Stomach (tissue), 9 donors: ENCODE measurements around the gene FAM107B. TPM values are rescaled to one million over a fixed set of nuclear protein-coding genes. Genes with fewer than 3 reads are reported as not detected.
A peak's percentile ranks its signal among the peaks of the same experiment; 100 is the strongest.

Source experiments
- DNase-seq, 2 donors: peaks; one replicate each; pipeline versions ENCODE4 v3.0.0 to v3.0.0-alpha.2; 2013 to 2019
- H3K27ac ChIP-seq, 5 donors: fragments of 200-600 bp in 4 of 5; sonication (generic) in 4 of 5; one replicate each; pipeline ENCODE4 v1.5.1; 2013 to 2019; ENCODE audit warnings: mild to moderate bottlenecking in 1 of 5, moderate library complexity in 1 of 5
- H3K27me3 ChIP-seq, 3 donors: fragments of 200-600 bp; sonication (generic); one replicate each; pipeline ENCODE4 v1.5.1; 2017 to 2019; ENCODE audit warnings: mixed run types in 1 of 3
- H3K36me3 ChIP-seq, 4 donors: fragments of 200-600 bp; sonication (generic); 1 replicate in 3 of 4; 2 replicates in 1 of 4; pipeline ENCODE4 v1.5.1; 2016 to 2019
- H3K4me1 ChIP-seq, 4 donors: fragments of 200-600 bp; sonication (generic); one replicate each; pipeline ENCODE4 v1.5.1; 2016 to 2019
- H3K4me3 ChIP-seq, 4 donors: fragments of 200-600 bp; sonication (generic) in 3 of 4; one replicate each; pipeline ENCODE4 v1.5.1; 2016 to 2019; ENCODE audit warnings: mild to moderate bottlenecking in 1 of 4
- H3K9me3 ChIP-seq, 4 donors: fragments of 200-600 bp; sonication (generic); one replicate each; pipeline ENCODE4 v1.5.1; 2016 to 2019
- EP300 ChIP-seq: sonication (generic); formaldehyde crosslinking; IDR thresholded peaks from one replicate; pipeline ENCODE4 v1.6.1; 2017; ENCODE audit warnings: antibody characterized with exemption
- POLR2A ChIP-seq, 4 donors: fragments of 450-650 bp; IDR thresholded peaks; one replicate each; pipeline ENCODE4 v1.6.1; 2016; ENCODE audit warnings: antibody characterized with exemption in 4 of 4, control low read depth in 2 of 4, mild to moderate bottlenecking in 1 of 4, moderate library complexity in 1 of 4
- POLR2AphosphoS5 ChIP-seq, 3 donors: sonication (generic); formaldehyde crosslinking; IDR thresholded peaks; one replicate each; pipeline ENCODE4 v1.6.1; 2016; ENCODE audit warnings: antibody characterized with exemption in 3 of 3
- WGBS, 5 donors: extraction: QIAGEN DNeasy Blood & Tissue Kit in 3 of 5; methylation state at CpG; one replicate each; pipeline versions ENCODE4 v1.1.5 to v1.1.7; 2013 to 2018; 5-methylcytosine and 5-hydroxymethylcytosine counted together
- intact Hi-C: fragments of 100-400 bp; cut with DNase I; formaldehyde crosslinking; loops from one replicate; pipeline ENCODE4 v1.15.1; 2023; ENCODE audit warnings: low total_unique reads
- polyA plus RNA-seq, 3 donors: library from polyadenylated mRNA; stranded (reverse); fragments of 200-250 nt; gene quantifications; one replicate each; pipeline ENCODE4 v1.2.3, GENCODE V29; 2013
- total RNA-seq, 5 donors: library from RNA; depleted of rRNA; stranded (reverse); fragments of >200 nt; gene quantifications; one replicate each; pipeline versions ENCODE4 v1.1.0 to v1.2.3, GENCODE V29; 2014 to 2016
- TF ChIP-seq, protein P1 (sequence below), 7 experiments: fragments of 450-650 bp in 4 of 7; fragments of 200-600 bp in 3 of 7; sonication (generic) in 3 of 7; IDR thresholded peaks; one replicate each; pipeline ENCODE4 v1.5.1; 2016 to 2019; ENCODE audit warnings: antibody characterized with exemption in 7 of 7, control low read depth in 2 of 7, mild to moderate bottlenecking in 1 of 7
- donor health status: healthy with polysubstance abuse.
- donor health status: Bipolar disorder and iron deficiency.
- donor health status: healthy.

The FAM107B gene
- total and polyA plus RNA-seq, 8 donors = 18.7 to 397 (median 160) TPM

DNA sequence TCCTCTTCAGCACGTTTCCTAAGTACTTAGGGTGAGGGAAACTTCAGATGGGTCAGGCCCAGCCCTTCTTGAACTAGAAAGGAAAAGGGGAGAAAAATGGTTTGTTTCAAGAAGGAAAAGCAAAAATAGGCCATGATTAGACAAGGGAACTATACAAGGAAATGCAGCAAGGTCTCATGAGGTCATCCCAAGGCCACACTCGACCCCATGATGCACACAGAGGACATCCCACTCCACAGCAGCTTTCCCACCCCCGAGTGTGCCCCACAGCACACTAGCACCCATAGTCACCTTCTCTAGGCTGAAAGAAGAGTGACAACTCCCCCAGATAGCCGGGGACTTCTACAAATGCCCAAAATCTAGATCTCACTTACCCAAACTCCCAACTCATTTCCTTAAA is 173.4 kb downstream of the FAM107B start:
- intact Hi-C loops = no loop called here
- DNase-seq = no peak
- peak overlapping the region in 3 of 4 donors; percentile 61 to 80 (median 70) for H3K4me3 ChIP-seq
- peak overlapping the region; percentile 12 to 91 (median 80) for H3K27ac ChIP-seq
- TF ChIP-seq EP300 = no peak
- no peak for TF ChIP-seq POLR2AphosphoS5 (IDR thresholded peaks at IDR 0.05)
- TF ChIP-seq POLR2A (IDR thresholded peaks at IDR 0.05) = no peak
- TF ChIP-seq, protein P1, sequence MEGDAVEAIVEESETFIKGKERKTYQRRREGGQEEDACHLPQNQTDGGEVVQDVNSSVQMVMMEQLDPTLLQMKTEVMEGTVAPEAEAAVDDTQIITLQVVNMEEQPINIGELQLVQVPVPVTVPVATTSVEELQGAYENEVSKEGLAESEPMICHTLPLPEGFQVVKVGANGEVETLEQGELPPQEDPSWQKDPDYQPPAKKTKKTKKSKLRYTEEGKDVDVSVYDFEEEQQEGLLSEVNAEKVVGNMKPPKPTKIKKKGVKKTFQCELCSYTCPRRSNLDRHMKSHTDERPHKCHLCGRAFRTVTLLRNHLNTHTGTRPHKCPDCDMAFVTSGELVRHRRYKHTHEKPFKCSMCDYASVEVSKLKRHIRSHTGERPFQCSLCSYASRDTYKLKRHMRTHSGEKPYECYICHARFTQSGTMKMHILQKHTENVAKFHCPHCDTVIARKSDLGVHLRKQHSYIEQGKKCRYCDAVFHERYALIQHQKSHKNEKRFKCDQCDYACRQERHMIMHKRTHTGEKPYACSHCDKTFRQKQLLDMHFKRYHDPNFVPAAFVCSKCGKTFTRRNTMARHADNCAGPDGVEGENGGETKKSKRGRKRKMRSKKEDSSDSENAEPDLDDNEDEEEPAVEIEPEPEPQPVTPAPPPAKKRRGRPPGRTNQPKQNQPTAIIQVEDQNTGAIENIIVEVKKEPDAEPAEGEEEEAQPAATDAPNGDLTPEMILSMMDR (IDR thresholded peaks at IDR 0.05) = no peak
- peaks cover 7 to 50% (median 29%) of the 10 kb centered on the region in 4 donors for H3K36me3 ChIP-seq
- 40 to 67% (median 46%) methylated on average over 4 of the region's 4 CpGs for WGBS, 5 donors
- peaks cover 29 to 71% (median 59%) of the 10 kb centered on the region in 4 donors for H3K4me1 ChIP-seq
- no peaks in the 10 kb centered on the region for H3K9me3 ChIP-seq
- no peaks in the 10 kb centered on the region for H3K27me3 ChIP-seq

GRCh38 chr10:14600065-14600464 is 174.6 kb downstream of the FAM107B start:
- H3K36me3 ChIP-seq = peaks cover 7 to 62% (median 35%) of the 10 kb centered on the region in 4 donors
- peaks cover 25 to 73% (median 55%) of the 10 kb centered on the region in 4 donors for H3K4me1 ChIP-seq
- peak overlapping the region in 2 of 4 donors; percentile 20 to 80 for H3K4me3 ChIP-seq
- no peaks in the 10 kb centered on the region for H3K27me3 ChIP-seq
- TF ChIP-seq POLR2A (IDR thresholded peaks at IDR 0.05) (no peak), EP300 (no peak), POLR2AphosphoS5 (IDR thresholded peaks at IDR 0.05) (no peak)
- TF ChIP-seq, protein P1 (IDR thresholded peaks at IDR 0.05) = no peak
- no peak for DNase-seq
- 76 to 90% (median 87%) methylated on average over 8 of the region's 8 CpGs for WGBS, 5 donors
- no peaks in the 10 kb centered on the region for H3K9me3 ChIP-seq
- H3K27ac ChIP-seq = peak overlapping the region in 4 of 5 donors; percentile 73 to 89 (median 80)
- intact Hi-C loops = no loop called here

- H3K4me1 ChIP-seq = peaks cover 21 to 78% (median 53%) of the 10 kb centered on the region in 4 donors
- 55 to 81% (median 63%) methylated on average over 9 to 11 of the region's 11 CpGs for WGBS, 5 donors
- TF ChIP-seq, protein P1 (IDR thresholded peaks at IDR 0.05) = no peak
- no peak for TF ChIP-seq POLR2A (IDR thresholded peaks at IDR 0.05)
- no peak for TF ChIP-seq POLR2AphosphoS5 (IDR thresholded peaks at IDR 0.05)
- TF ChIP-seq EP300 = no peak
- H3K9me3 ChIP-seq = no peaks in the 10 kb centered on the region
- H3K27ac ChIP-seq = peak overlapping the region; percentile 37 to 89 (median 80)
- H3K27me3 ChIP-seq = no peaks in the 10 kb centered on the region
- H3K4me3 ChIP-seq = peak overlapping the region in 2 of 4 donors; percentile 8 to 9
- intact Hi-C loops = loop anchor here (10.0 kb wide), 1 partner anchor 236 kb away; the partner anchor contains the start of genes CDNF, HSPA14 and MSANTD7
- peaks cover 7 to 72% (median 39%) of the 10 kb centered on the region in 4 donors for H3K36me3 ChIP-seq
- DNase-seq = peak in 1 of 2 donors; percentile 48
These were observed 175.6 kb downstream of the FAM107B start for GRCh38 chr10:14598809-14599764.

- Histone ChIP-seq H3K27ac (no peak overlapping the region), H3K27me3 (no peaks in the 10 kb centered on the region), H3K36me3 (peaks cover 7 to 86% (median 47%) of the 10 kb centered on the region in 4 donors), H3K4me1 (peaks cover 15 to 78% (median 47%) of the 10 kb centered on the region in 4 donors), H3K9me3 (no peaks in the 10 kb centered on the region), H3K4me3 (no peak overlapping the region)
- intact Hi-C loops = loop anchor here (10.0 kb wide), 1 partner anchor 239 kb away; the partner anchor contains the start of genes CDNF, HSPA14 and MSANTD7
- no peak for DNase-seq
- 93 to 96% (median 95%) methylated on average over 11 of the region's 11 CpGs for WGBS, 5 donors
- TF ChIP-seq, protein P1 (IDR thresholded peaks at IDR 0.05) = no peak
- TF ChIP-seq POLR2A (IDR thresholded peaks at IDR 0.05) (no peak), POLR2AphosphoS5 (IDR thresholded peaks at IDR 0.05) (no peak), EP300 (no peak)
These were observed 179.0 kb downstream of the FAM107B start for GRCh38 chr10:14595526-14596182.
